ENCODE measurements around the gene POU2AF3.
"Not testable (repeated sequence)": the region's sequence is repeated elsewhere in the genome, so short reads cannot be mapped to it uniquely, and the experiment has no call there.

Gene POU2AF3

DNA sequence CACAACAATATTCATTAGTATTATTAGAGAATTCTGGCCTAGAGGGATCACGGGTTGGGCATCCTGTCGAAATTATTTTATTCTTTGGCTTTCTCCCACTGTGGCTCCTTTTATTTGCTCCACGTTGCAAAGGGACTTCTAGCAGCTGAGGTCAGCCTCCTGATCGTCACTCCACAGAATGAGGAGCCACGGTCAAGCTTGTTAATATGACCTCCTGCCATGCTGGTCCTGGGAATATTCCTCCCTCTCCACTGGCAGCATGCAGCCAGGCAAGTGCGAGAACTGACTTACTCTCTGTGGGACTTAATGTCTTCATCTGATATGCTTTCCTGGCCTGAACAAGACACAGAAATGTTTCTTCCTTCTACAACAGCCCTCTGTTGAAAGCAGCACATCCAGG, 20.9 kb downstream of the POU2AF3 start:
- Histone ChIP-seq H3K4me1 (ENCODE audit: insufficient read depth, low read length, poor library complexity, severe bottlenecking) (no peaks in the 10 kb centered on the region), H3K27me3 (ENCODE audit: insufficient read depth, low read length, poor library complexity, severe bottlenecking) (no peaks in the 10 kb centered on the region), H3K36me3 (ENCODE audit: insufficient read depth, low read length) (no peaks in the 10 kb centered on the region), H3K9me3 (ENCODE audit: insufficient read depth, low read depth, low read length) (no peaks in the 10 kb centered on the region), H2AFZ (ENCODE audit: low read length) (no peak overlapping the region), H4K20me1 (ENCODE audit: insufficient read depth, low read length, poor library complexity, severe bottlenecking) (no peaks in the 10 kb centered on the region), H3F3A (ENCODE audit: low read depth) (no peaks in the 10 kb centered on the region), H3K9ac (ENCODE audit: low read depth, low read length, poor library complexity, severe bottlenecking) (no peak overlapping the region), H3K79me2 (ENCODE audit: insufficient read depth, low read length) (no peaks in the 10 kb centered on the region), H3K4me3 (ENCODE audit: low read length, poor library complexity, severe bottlenecking) (no peak overlapping the region), H3K4me2 (ENCODE audit: low read depth, low read length, poor library complexity, severe bottlenecking) (no peak overlapping the region), H3K9me2 (replicated peaks; ENCODE audit: low read depth, low read length) (no peaks in the 10 kb centered on the region)
- no peak for TF ChIP-seq EZH2phosphoT487 (IDR thresholded peaks at IDR 0.05; ENCODE audit: borderline replicate concordance)
- TF ChIP-seq, protein P1, sequence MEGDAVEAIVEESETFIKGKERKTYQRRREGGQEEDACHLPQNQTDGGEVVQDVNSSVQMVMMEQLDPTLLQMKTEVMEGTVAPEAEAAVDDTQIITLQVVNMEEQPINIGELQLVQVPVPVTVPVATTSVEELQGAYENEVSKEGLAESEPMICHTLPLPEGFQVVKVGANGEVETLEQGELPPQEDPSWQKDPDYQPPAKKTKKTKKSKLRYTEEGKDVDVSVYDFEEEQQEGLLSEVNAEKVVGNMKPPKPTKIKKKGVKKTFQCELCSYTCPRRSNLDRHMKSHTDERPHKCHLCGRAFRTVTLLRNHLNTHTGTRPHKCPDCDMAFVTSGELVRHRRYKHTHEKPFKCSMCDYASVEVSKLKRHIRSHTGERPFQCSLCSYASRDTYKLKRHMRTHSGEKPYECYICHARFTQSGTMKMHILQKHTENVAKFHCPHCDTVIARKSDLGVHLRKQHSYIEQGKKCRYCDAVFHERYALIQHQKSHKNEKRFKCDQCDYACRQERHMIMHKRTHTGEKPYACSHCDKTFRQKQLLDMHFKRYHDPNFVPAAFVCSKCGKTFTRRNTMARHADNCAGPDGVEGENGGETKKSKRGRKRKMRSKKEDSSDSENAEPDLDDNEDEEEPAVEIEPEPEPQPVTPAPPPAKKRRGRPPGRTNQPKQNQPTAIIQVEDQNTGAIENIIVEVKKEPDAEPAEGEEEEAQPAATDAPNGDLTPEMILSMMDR (conservative IDR thresholded peaks at IDR 0.05; ENCODE audit: low read length): no peak

DNA sequence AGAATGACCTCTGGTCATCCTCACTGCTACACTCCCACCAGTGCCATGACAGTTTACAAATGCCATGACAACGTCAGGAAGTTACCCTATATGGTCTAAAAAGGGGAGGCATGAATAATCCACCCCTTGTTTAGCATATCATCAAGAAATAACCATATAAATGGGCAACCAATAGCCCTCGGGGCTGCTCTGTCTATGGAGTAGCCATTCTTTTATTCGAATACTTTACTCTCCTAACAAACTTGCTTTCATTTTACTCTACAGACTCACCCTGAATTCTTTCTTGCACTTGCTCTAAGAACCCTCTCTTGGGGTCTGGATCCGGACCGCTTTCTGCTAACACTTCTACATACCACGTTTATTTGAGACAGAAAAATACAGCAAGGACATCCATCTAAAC, 21.9 kb downstream of the POU2AF3 start:
- H3K4me3 ChIP-seq (ENCODE audit: low read length, poor library complexity, severe bottlenecking); H3K9me2 ChIP-seq (replicated peaks; ENCODE audit: low read depth, low read length); H2AFZ ChIP-seq (ENCODE audit: low read length); H3K79me2 ChIP-seq (ENCODE audit: insufficient read depth, low read length); H3K36me3 ChIP-seq (ENCODE audit: insufficient read depth, low read length); H4K20me1 ChIP-seq (ENCODE audit: insufficient read depth, low read length, poor library complexity, severe bottlenecking); H3K9me3 ChIP-seq (ENCODE audit: insufficient read depth, low read depth, low read length); H3K27me3 ChIP-seq (ENCODE audit: insufficient read depth, low read length, poor library complexity, severe bottlenecking); H3K4me1 ChIP-seq (ENCODE audit: insufficient read depth, low read length, poor library complexity, severe bottlenecking); H3K9ac ChIP-seq (ENCODE audit: low read depth, low read length, poor library complexity, severe bottlenecking); H3K4me2 ChIP-seq (ENCODE audit: low read depth, low read length, poor library complexity, severe bottlenecking); H3F3A ChIP-seq (ENCODE audit: low read depth): not testable (repeated sequence)

DNA sequence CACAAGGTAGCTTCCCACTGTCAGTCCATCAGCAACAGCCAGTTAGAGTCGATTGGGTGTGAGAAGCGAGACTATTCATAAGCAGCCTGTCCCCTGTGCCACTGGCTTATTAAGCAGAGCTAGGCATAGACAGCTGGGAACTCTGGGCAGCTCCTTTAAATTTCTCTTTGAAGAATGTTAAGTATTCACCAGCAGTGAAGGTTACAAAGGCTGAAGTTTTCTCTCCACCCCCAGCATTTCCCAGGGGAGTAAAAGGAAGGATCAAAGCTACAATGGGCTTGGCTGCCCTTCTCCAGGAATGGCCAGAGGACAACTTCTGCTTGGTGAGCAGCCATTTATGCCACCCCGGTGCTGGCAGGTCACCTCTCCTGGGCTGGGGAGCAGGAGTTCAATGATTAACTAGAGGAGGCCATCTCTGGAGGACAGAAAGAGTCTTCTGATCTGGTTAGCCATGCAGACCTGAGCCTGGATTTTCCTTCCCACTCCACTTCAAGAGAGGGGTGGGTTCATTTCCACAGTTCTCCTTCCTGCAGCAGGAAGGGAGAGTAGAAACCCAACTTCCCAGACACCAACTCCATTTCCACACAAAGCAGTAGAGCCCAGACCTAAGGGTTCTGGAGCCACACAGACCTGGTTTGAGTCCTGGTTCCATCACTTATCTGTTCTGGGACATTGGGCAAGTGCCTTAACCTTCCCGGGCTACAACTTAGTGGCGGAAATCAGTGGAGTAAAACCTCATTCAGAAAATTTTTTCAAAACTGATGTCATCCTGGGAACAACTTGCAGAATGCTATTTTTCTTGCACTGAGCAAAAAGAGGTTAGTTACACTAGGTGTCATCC, 22.6 kb downstream of the POU2AF3 start:
- Histone ChIP-seq H3K4me1 (ENCODE audit: insufficient read depth, low read length, poor library complexity, severe bottlenecking) (no peaks in the 10 kb centered on the region), H3K36me3 (ENCODE audit: insufficient read depth, low read length) (no peaks in the 10 kb centered on the region), H3K9me3 (ENCODE audit: insufficient read depth, low read depth, low read length) (no peaks in the 10 kb centered on the region), H4K20me1 (ENCODE audit: insufficient read depth, low read length, poor library complexity, severe bottlenecking) (no peaks in the 10 kb centered on the region), H2AFZ (ENCODE audit: low read length) (no peak overlapping the region), H3K9me2 (replicated peaks; ENCODE audit: low read depth, low read length) (no peaks in the 10 kb centered on the region), H3K4me3 (ENCODE audit: low read length, poor library complexity, severe bottlenecking) (no peak overlapping the region), H3K9ac (ENCODE audit: low read depth, low read length, poor library complexity, severe bottlenecking) (no peak overlapping the region), H3F3A (ENCODE audit: low read depth) (no peaks in the 10 kb centered on the region), H3K27me3 (ENCODE audit: insufficient read depth, low read length, poor library complexity, severe bottlenecking) (no peaks in the 10 kb centered on the region), H3K79me2 (ENCODE audit: insufficient read depth, low read length) (no peaks in the 10 kb centered on the region), H3K4me2 (ENCODE audit: low read depth, low read length, poor library complexity, severe bottlenecking) (no peak overlapping the region)
- TF ChIP-seq, protein P1 (conservative IDR thresholded peaks at IDR 0.05; ENCODE audit: low read length): no peak
- no peak for TF ChIP-seq EZH2phosphoT487 (IDR thresholded peaks at IDR 0.05; ENCODE audit: borderline replicate concordance)

DNA sequence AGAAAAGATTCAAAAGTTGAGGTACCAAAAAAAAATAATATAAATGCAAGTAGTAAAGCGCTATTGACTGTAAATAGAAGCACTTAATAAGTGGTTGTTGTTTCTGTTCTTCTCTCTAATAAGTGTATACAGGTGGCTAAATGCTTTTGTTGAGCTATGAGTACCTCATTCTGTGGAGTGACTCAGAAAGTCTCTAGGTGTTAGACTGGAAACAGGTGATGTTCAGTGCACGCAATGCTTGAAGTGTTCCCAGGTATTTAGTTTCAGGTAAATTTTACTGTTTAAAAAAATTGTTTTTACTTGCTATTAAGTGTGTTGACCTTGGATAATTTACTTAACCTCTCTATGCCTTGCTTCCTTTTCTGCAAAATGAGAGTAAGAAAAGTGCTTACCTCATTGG, 24.2 kb downstream of the POU2AF3 start:
- Histone ChIP-seq H3K9me3 (ENCODE audit: insufficient read depth, low read depth, low read length) (no peaks in the 10 kb centered on the region), H3K27me3 (ENCODE audit: insufficient read depth, low read length, poor library complexity, severe bottlenecking) (no peaks in the 10 kb centered on the region), H3K4me1 (ENCODE audit: insufficient read depth, low read length, poor library complexity, severe bottlenecking) (no peaks in the 10 kb centered on the region), H3F3A (ENCODE audit: low read depth) (no peaks in the 10 kb centered on the region), H2AFZ (ENCODE audit: low read length) (no peak overlapping the region), H3K4me2 (ENCODE audit: low read depth, low read length, poor library complexity, severe bottlenecking) (no peak overlapping the region), H3K4me3 (ENCODE audit: low read length, poor library complexity, severe bottlenecking) (no peak overlapping the region), H4K20me1 (ENCODE audit: insufficient read depth, low read length, poor library complexity, severe bottlenecking) (no peaks in the 10 kb centered on the region), H3K36me3 (ENCODE audit: insufficient read depth, low read length) (no peaks in the 10 kb centered on the region), H3K79me2 (ENCODE audit: insufficient read depth, low read length) (no peaks in the 10 kb centered on the region), H3K9me2 (replicated peaks; ENCODE audit: low read depth, low read length) (no peaks in the 10 kb centered on the region), H3K9ac (ENCODE audit: low read depth, low read length, poor library complexity, severe bottlenecking) (no peak overlapping the region)
- no peak for TF ChIP-seq EZH2phosphoT487 (IDR thresholded peaks at IDR 0.05; ENCODE audit: borderline replicate concordance)
- TF ChIP-seq, protein P1 (conservative IDR thresholded peaks at IDR 0.05; ENCODE audit: low read length): no peak

All from Loucy (cell line).